BE2C (cell line): ENCODE measurements around the gene C16orf74.

Source experiments
- DNase-seq: peaks from one replicate; pipeline ENCODE4 v3.0.0-alpha.2; 2020
- H3K27me3 ChIP-seq: fragments of 250-450 bp; sonication (Bioruptor Pico); 2 replicates; pipeline ENCODE4 v1.5.1; 2020; ENCODE audit warnings: mild to moderate bottlenecking
- H3K36me3 ChIP-seq: fragments of 250-450 bp; sonication (Bioruptor Pico); 2 replicates; pipeline ENCODE4 v1.5.1; 2020; ENCODE audit warnings: mild to moderate bottlenecking
- H3K4me1 ChIP-seq: fragments of 250-450 bp; sonication (Bioruptor Pico); 2 replicates; pipeline ENCODE4 v1.5.1; 2020
- H3K4me3 ChIP-seq: 2 replicates; pipeline ENCODE4 v1.5.1; 2011; ENCODE audit warnings: low read depth, low read length
- H3K9me3 ChIP-seq: fragments of 250-450 bp; sonication (Bioruptor Pico); 2 replicates; pipeline ENCODE4 v1.5.1; 2020
- CTCF ChIP-seq: IDR thresholded peaks from 2 replicates; pipeline ENCODE4 v1.5.1; 2012; ENCODE audit warnings: mild to moderate bottlenecking, low read depth, low read length

The C16orf74 gene

DNA sequence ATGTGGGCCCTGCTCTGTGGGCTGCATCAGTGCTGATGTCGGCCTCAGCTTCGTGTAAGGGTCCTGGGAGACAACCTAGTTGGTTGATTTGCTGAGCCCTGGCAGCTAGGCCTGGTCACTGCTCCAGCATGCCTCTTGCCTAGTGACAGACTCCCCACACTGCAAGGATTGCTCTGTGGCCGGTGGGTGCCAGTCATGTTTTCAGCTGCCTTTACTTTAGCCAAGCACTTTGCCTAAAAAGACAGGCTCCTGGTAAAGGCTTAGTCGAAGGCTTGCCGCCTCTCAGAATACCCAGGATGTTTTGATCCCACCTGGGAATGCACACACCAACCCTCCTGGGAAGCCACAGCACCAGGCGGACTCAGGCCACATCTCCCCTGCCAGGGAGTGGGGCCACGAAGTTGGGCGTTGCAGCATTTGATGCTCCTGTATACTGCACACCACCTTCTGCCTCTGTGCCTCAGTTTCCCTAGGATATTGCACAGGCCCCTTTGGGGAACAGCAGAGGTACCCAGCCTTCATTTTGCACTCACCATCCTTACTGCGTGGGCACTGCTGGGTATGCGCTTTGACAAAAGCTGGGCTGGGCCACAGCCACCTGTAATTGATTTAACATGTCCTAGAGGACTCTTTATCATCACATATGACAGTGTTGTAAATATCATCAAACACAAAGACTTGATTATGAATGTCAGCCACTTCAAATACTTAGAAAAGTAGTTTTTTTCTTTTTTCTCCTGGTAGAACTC lies 82.0 kb downstream of the C16orf74 start:
- no peaks in the 10 kb centered on the region for H3K27me3 ChIP-seq
- H3K9me3 ChIP-seq: no peaks in the 10 kb centered on the region
- H3K4me3 ChIP-seq: no peak overlapping the region
- no peak for DNase-seq
- H3K36me3 ChIP-seq: peaks cover 94% of the 10 kb centered on the region
- TF ChIP-seq CTCF: no peak
- H3K4me1 ChIP-seq: peaks cover 12% of the 10 kb centered on the region

- no peaks in the 10 kb centered on the region for H3K27me3 ChIP-seq
- H3K9me3 ChIP-seq: no peaks in the 10 kb centered on the region
- no peak overlapping the region for H3K4me3 ChIP-seq
- no peak for TF ChIP-seq CTCF
- no peak for DNase-seq
- H3K4me1 ChIP-seq: peaks cover 5% of the 10 kb centered on the region
- peaks cover 96% of the 10 kb centered on the region for H3K36me3 ChIP-seq
Observed at GRCh38 chr16:85667841-85668413, 83.0 kb downstream of the C16orf74 start.

DNA sequence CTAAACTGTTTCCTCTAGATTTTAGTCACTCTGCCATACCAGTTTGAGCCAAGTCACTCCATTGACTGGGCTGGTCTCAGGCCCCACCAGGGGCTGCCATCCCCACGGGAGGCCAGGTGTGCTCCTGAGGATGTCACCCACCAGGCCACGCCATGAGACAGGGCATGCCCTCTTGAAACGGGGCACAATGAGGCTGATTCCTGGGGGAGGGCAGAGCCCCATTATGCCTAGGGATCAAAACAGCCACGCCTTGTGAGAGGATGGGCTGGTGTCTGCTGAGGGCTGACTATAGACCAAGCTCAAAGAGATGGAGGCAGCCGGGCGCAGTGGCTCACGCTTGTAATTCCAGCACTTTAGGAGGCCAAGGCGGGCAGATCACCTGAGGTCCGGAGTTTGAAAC lies 83.6 kb downstream of the C16orf74 start:
- DNase-seq: no peak
- peaks cover 96% of the 10 kb centered on the region for H3K36me3 ChIP-seq
- TF ChIP-seq CTCF: no peak
- no peak overlapping the region for H3K4me3 ChIP-seq
- no peaks in the 10 kb centered on the region for H3K4me1 ChIP-seq
- no peaks in the 10 kb centered on the region for H3K27me3 ChIP-seq
- no peaks in the 10 kb centered on the region for H3K9me3 ChIP-seq

DNA sequence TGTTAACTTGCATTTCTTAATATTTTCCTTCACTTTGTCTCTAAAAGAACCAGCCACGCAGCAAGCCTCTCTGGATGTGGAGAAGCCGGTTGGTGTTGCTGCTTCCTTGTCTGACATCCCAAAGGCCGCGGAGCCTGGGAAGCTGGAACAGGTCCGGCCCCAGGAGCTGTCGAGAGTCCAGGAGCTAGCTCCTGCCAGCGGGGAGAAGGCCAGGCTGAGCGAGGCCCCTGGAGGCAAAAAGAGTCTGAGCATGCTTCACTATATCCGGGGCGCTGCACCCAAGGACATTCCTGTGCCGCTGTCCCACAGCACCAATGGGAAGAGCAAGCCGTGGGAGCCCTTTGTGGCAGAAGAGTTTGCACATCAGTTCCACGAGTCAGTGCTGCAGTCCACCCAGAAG lies 85.0 kb downstream of the C16orf74 start:
- Histone ChIP-seq H3K36me3 (peaks cover 98% of the 10 kb centered on the region), H3K9me3 (no peaks in the 10 kb centered on the region), H3K4me3 (no peak overlapping the region), H3K4me1 (no peaks in the 10 kb centered on the region), H3K27me3 (no peaks in the 10 kb centered on the region)
- DNase-seq: no peak
- no peak for TF ChIP-seq CTCF

DNA sequence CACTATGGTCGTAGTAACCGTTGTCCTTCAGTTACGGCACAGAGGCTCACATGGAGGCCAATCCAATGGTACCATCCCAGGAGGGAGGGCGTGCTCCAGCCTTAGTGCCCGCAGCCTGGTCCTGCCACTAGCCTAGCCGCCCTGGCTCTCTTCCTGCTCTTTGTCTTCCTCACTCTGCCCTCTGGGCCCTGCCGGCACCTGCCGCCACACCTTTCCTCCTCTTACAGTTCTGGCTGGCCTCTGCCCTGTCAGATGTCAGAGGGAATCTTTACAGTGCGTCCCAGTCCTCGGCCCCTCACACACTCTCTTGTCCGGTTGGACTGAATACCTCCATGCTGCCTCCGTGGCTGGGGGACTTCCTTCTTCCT lies 85.5 kb downstream of the C16orf74 start:
- no peak overlapping the region for H3K4me3 ChIP-seq
- peaks cover 98% of the 10 kb centered on the region for H3K36me3 ChIP-seq
- no peak for TF ChIP-seq CTCF
- H3K9me3 ChIP-seq: no peaks in the 10 kb centered on the region
- H3K4me1 ChIP-seq: no peaks in the 10 kb centered on the region
- DNase-seq: no peak
- no peaks in the 10 kb centered on the region for H3K27me3 ChIP-seq

- H3K36me3 ChIP-seq: peaks cover 98% of the 10 kb centered on the region
- H3K4me1 ChIP-seq: peaks cover 4% of the 10 kb centered on the region; the same call in 1 of the 2 replicates
- DNase-seq: no peak
- H3K4me3 ChIP-seq: no peak overlapping the region
- no peak for TF ChIP-seq CTCF
- no peaks in the 10 kb centered on the region for H3K27me3 ChIP-seq
- H3K9me3 ChIP-seq: no peaks in the 10 kb centered on the region
Observed at GRCh38 chr16:85664580-85665372, 86.1 kb downstream of the C16orf74 start.
